Neural crest cell (in vitro differentiated cells): Measurements from ENCODE around the gene TBC1D2B. TPM values are rescaled to one million over a fixed set of nuclear protein-coding genes. Genes with fewer than 3 reads are reported as not detected.

Source experiments
- DNase-seq: peaks from one replicate; pipeline ENCODE4 v3.0.0; 2021; ENCODE audit warnings: low read depth, mixed read lengths, low spot score
- H3K27ac Mint-ChIP-seq: one replicate; pipeline ENCODE4 v1.8.0; 2021; ENCODE audit warnings: mild to moderate bottlenecking, mixed read lengths; ENCODE audit not compliant: unreplicated experiment
- H3K27me3 Mint-ChIP-seq: 2 replicates; pipeline ENCODE4 v1.8.0; 2021; ENCODE audit warnings: low read depth, mild to moderate bottlenecking, mixed read lengths
- H3K36me3 Mint-ChIP-seq: 2 replicates; pipeline ENCODE4 v1.8.0; 2021; ENCODE audit warnings: low read depth, mild to moderate bottlenecking, mixed read lengths
- H3K4me1 Mint-ChIP-seq: 2 replicates; pipeline ENCODE4 v1.8.0; 2021; ENCODE audit warnings: mixed read lengths
- H3K4me3 Mint-ChIP-seq: one replicate; pipeline ENCODE4 v1.8.0; 2021; ENCODE audit warnings: mild to moderate bottlenecking, mixed read lengths
- H3K9me3 Mint-ChIP-seq: 2 replicates; pipeline ENCODE4 v1.8.0; 2021; ENCODE audit warnings: mixed read lengths
- CTCF ChIP-seq: fragments of 200-600 bp; sonication (generic); conservative IDR thresholded peaks from 2 replicates; pipeline ENCODE4 v1.5.0; 2021; ENCODE audit warnings: antibody characterized with exemption, mild to moderate bottlenecking
- total RNA-seq: library from RNA; stranded (reverse); gene quantifications from 2 replicates; pipeline ENCODE4 v1.2.1, GENCODE V29; 2021

TBC1D2B gene
- total RNA-seq, 1 donor from 2014 or later, result 21.8 TPM

- H3K9me3 Mint-ChIP-seq, result no peaks in the 10 kb centered on the region
- DNase-seq, result no peak
- H3K36me3 Mint-ChIP-seq, result no peaks in the 10 kb centered on the region
- no peak for TF ChIP-seq CTCF
- peaks cover 23% of the 10 kb centered on the region for H3K4me1 Mint-ChIP-seq
- H3K4me3 Mint-ChIP-seq, result no peak overlapping the region
- no peaks in the 10 kb centered on the region for H3K27me3 Mint-ChIP-seq
- H3K27ac Mint-ChIP-seq, result no peak overlapping the region
Measured at GRCh38 chr15:78059110-78059839, 18.2 kb downstream of the TBC1D2B start.

GRCh38 chr15:78058401-78058935, 19.0 kb downstream of the TBC1D2B start:
- Mint-ChIP-seq H3K27me3 (no peaks in the 10 kb centered on the region), H3K9me3 (no peaks in the 10 kb centered on the region), H3K4me1 (peaks cover 23% of the 10 kb centered on the region), H3K4me3 (no peak overlapping the region), H3K27ac (no peak overlapping the region), H3K36me3 (no peaks in the 10 kb centered on the region)
- DNase-seq, result no peak
- TF ChIP-seq CTCF, result no peak

GRCh38 chr15:78057803-78058202, 19.7 kb downstream of the TBC1D2B start:
- no peaks in the 10 kb centered on the region for H3K9me3 Mint-ChIP-seq
- TF ChIP-seq CTCF, result no peak
- H3K36me3 Mint-ChIP-seq, result no peaks in the 10 kb centered on the region
- H3K4me3 Mint-ChIP-seq, result no peak overlapping the region
- H3K27ac Mint-ChIP-seq, result no peak overlapping the region
- peaks cover 22% of the 10 kb centered on the region for H3K4me1 Mint-ChIP-seq
- H3K27me3 Mint-ChIP-seq, result no peaks in the 10 kb centered on the region
- no peak for DNase-seq

GRCh38 chr15:78056714-78057269, 20.7 kb downstream of the TBC1D2B start:
- Mint-ChIP-seq H3K27ac (no peak overlapping the region), H3K4me3 (no peak overlapping the region), H3K36me3 (no peaks in the 10 kb centered on the region), H3K27me3 (no peaks in the 10 kb centered on the region), H3K9me3 (no peaks in the 10 kb centered on the region), H3K4me1 (peaks cover 12% of the 10 kb centered on the region)
- DNase-seq, result no peak
- TF ChIP-seq CTCF, result no peak

- peaks cover 10% of the 10 kb centered on the region for H3K4me1 Mint-ChIP-seq
- DNase-seq, result no peak
- no peak for TF ChIP-seq CTCF
- H3K9me3 Mint-ChIP-seq, result no peaks in the 10 kb centered on the region
- H3K27me3 Mint-ChIP-seq, result no peaks in the 10 kb centered on the region
- no peaks in the 10 kb centered on the region for H3K36me3 Mint-ChIP-seq
- H3K27ac Mint-ChIP-seq, result no peak overlapping the region
- H3K4me3 Mint-ChIP-seq, result no peak overlapping the region
Measured at GRCh38 chr15:78055919-78056713, 21.4 kb downstream of the TBC1D2B start.
